ENCODE results near the gene ZNF410. TPM values are rescaled to one million over a fixed set of nuclear protein-coding genes. Genes with fewer than 3 reads are reported as not detected.
"Not testable (repeated sequence)": the region's sequence is repeated elsewhere in the genome, so short reads cannot be mapped to it uniquely, and the experiment has no call there.

The ZNF410 gene
- total RNA-seq, 1 experiment from 2014 or later = 69.4 TPM

DNA sequence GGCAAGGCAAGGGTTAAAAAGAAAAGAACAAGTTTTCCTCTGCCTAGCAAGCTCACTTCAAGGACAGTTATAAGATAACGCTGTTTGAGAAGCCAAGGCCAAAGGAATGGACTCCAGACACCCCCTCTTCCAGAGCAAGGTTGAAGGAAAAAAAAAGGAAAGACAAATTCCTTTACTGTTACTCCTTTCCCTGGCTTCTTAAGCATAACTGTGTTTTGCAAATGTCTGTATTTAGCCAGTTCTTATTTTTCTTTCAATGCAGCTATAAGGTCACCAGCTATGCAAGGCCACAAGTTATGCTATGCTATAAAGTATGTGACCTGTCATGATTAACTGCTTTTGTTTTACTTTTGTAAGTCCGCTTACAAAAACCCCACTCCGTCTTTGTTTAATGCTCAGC, 26.6 kb downstream of the ZNF410 start:
- TF ChIP-seq EZH2 (IDR thresholded peaks at IDR 0.05; ENCODE audit: borderline replicate concordance, low read depth, low read length, poor library complexity, severe bottlenecking) (no peak), CTCF (conservative IDR thresholded peaks at IDR 0.05; ENCODE audit: low read depth, low read length) (no peak)
- H3K4me3 ChIP-seq (ENCODE audit: low read depth, low read length, poor library complexity, severe bottlenecking) = no peak overlapping the region
- DNase-seq (ENCODE audit: low spot score) = no peak
- CTCF ChIA-PET = no interaction called here
- H3K27me3 ChIP-seq (replicated peaks; ENCODE audit: insufficient read depth, low read depth, low read length, poor library complexity) = no peaks in the 10 kb centered on the region
- H3K27ac ChIP-seq (ENCODE audit: low read depth, low read length, poor library complexity, severe bottlenecking) = no peak overlapping the region
- POLR2A ChIA-PET (ENCODE audit: low non-redundant PET) = no interaction called here
- H3K36me3 ChIP-seq (ENCODE audit: insufficient read depth, low read length, poor library complexity, severe bottlenecking) = peaks cover 46% of the 10 kb centered on the region
- H3K4me1 ChIP-seq (ENCODE audit: insufficient read depth, low read length, poor library complexity, severe bottlenecking) = no peaks in the 10 kb centered on the region
- intact Hi-C loops (cut with micrococcal nuclease; ENCODE audit: unreplicated experiment) = no loop called here
- no peaks in the 10 kb centered on the region for H3K9me3 ChIP-seq (ENCODE audit: low read depth, low read length, poor library complexity, severe bottlenecking)
- BruUV-seq (replicated peaks) = no TSS peak

DNA sequence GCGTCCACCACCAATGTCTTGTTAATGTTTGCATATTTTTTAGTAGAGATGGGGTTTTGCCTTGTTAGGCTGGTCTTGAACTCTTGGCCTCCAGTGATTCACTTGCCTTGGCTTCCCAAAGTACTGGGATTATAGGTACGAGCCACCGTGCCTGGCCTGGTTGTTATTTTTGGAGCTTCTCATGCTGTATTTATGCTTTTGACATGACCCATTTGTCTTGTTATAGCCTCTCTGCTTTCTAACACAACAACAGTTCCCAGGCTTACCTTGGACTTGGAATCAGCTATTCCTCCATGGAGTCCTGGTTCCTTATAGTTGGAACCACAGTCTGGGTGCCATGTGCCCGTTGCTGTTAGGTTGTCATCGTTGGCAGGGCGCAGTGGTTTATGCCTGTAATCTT, 29.7 kb downstream of the ZNF410 start:
- intact Hi-C loops (cut with micrococcal nuclease; ENCODE audit: unreplicated experiment) = no loop called here
- Histone ChIP-seq H3K9me3 (ENCODE audit: low read depth, low read length, poor library complexity, severe bottlenecking) (no peaks in the 10 kb centered on the region), H3K27ac (ENCODE audit: low read depth, low read length, poor library complexity, severe bottlenecking) (no peak overlapping the region), H3K4me1 (ENCODE audit: insufficient read depth, low read length, poor library complexity, severe bottlenecking) (no peaks in the 10 kb centered on the region), H3K36me3 (ENCODE audit: insufficient read depth, low read length, poor library complexity, severe bottlenecking) (peaks cover 39% of the 10 kb centered on the region), H3K4me3 (ENCODE audit: low read depth, low read length, poor library complexity, severe bottlenecking) (no peak overlapping the region), H3K27me3 (replicated peaks; ENCODE audit: insufficient read depth, low read depth, low read length, poor library complexity) (no peaks in the 10 kb centered on the region)
- no peak for DNase-seq (ENCODE audit: low spot score)
- no peak for TF ChIP-seq CTCF (conservative IDR thresholded peaks at IDR 0.05; ENCODE audit: low read depth, low read length)
- no peak for TF ChIP-seq EZH2 (IDR thresholded peaks at IDR 0.05; ENCODE audit: borderline replicate concordance, low read depth, low read length, poor library complexity, severe bottlenecking)
- ChIA-PET CTCF (no interaction called here), POLR2A (ENCODE audit: low non-redundant PET) (no interaction called here)
- no TSS peak for BruUV-seq (replicated peaks)

DNA sequence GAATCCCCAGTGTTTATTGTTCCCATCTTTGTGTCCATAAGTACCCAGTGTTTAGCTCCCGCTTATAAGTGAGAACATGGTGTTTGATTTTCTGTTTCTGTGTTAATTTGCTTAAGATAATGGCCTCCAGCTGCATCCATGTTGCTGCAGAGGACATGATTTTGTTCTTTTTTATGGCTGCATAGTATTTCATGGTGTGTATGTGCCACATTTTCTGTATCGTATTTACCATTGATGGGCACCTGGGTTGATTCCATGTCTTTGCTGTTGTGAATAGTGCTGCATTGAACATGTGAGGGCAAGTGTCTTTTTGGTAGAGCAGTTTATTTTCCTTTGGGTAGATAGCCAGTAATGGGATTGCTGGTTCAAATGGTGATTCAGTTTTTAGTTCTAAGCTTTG, 32.8 kb downstream of the ZNF410 start:
- DNase-seq (ENCODE audit: low spot score); intact Hi-C loops (cut with micrococcal nuclease; ENCODE audit: unreplicated experiment); H3K4me1 ChIP-seq (ENCODE audit: insufficient read depth, low read length, poor library complexity, severe bottlenecking); H3K27me3 ChIP-seq (replicated peaks; ENCODE audit: insufficient read depth, low read depth, low read length, poor library complexity); CTCF ChIA-PET; H3K27ac ChIP-seq (ENCODE audit: low read depth, low read length, poor library complexity, severe bottlenecking); POLR2A ChIA-PET (ENCODE audit: low non-redundant PET); H3K4me3 ChIP-seq (ENCODE audit: low read depth, low read length, poor library complexity, severe bottlenecking); H3K9me3 ChIP-seq (ENCODE audit: low read depth, low read length, poor library complexity, severe bottlenecking); BruUV-seq (replicated peaks): not testable (repeated sequence)
- peaks cover 55% of the 10 kb centered on the region for H3K36me3 ChIP-seq (ENCODE audit: insufficient read depth, low read length, poor library complexity, severe bottlenecking)

DNA sequence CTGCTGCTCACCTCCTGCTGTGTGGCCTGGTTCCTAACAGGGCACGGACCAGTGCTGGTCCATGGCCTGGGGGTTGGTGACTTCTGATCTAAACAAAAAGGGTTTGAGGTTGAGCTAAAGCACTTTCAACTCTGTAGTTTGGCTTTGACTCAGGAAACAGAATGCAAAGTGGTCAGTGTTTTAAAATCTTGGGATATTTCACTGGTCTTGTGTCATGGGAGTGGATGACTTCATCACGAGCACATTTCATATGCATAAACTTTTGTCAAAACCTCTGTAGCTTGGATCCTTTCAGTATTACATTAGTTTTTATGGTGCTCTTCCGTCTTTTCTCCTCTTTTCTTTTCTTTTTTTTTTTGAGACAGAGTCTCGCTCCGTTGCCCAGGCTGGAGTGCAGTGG, 37.7 kb downstream of the ZNF410 start:
- intact Hi-C loops (cut with micrococcal nuclease; ENCODE audit: unreplicated experiment) = no loop called here
- H3K36me3 ChIP-seq (ENCODE audit: insufficient read depth, low read length, poor library complexity, severe bottlenecking) = peaks cover 76% of the 10 kb centered on the region
- no TSS peak for BruUV-seq (replicated peaks)
- CTCF ChIA-PET = no interaction called here
- H3K27me3 ChIP-seq (replicated peaks; ENCODE audit: insufficient read depth, low read depth, low read length, poor library complexity) = no peaks in the 10 kb centered on the region
- TF ChIP-seq EZH2 (IDR thresholded peaks at IDR 0.05; ENCODE audit: borderline replicate concordance, low read depth, low read length, poor library complexity, severe bottlenecking) = no peak
- TF ChIP-seq CTCF (conservative IDR thresholded peaks at IDR 0.05; ENCODE audit: low read depth, low read length) = no peak
- H3K9me3 ChIP-seq (ENCODE audit: low read depth, low read length, poor library complexity, severe bottlenecking) = no peaks in the 10 kb centered on the region
- no peak overlapping the region for H3K4me3 ChIP-seq (ENCODE audit: low read depth, low read length, poor library complexity, severe bottlenecking)
- no peaks in the 10 kb centered on the region for H3K4me1 ChIP-seq (ENCODE audit: insufficient read depth, low read length, poor library complexity, severe bottlenecking)
- POLR2A ChIA-PET (ENCODE audit: low non-redundant PET) = no interaction called here
- no peak overlapping the region for H3K27ac ChIP-seq (ENCODE audit: low read depth, low read length, poor library complexity, severe bottlenecking)
- no peak for DNase-seq (ENCODE audit: low spot score)

All from A673 (cell line).